ENCODE results near the gene PARD3.
"Not testable (repeated sequence)": the region's sequence is repeated elsewhere in the genome, so short reads cannot be mapped to it uniquely, and the experiment has no call there.

Gene PARD3

GRCh38 chr10:34400075-34400474, 415.0 kb downstream of the PARD3 start:
- no peak for TF ChIP-seq CTCF (conservative IDR thresholded peaks at IDR 0.05)
- no peak overlapping the region for H3K27ac ChIP-seq

- no peak for TF ChIP-seq CTCF (conservative IDR thresholded peaks at IDR 0.05)
- no peak overlapping the region for H3K27ac ChIP-seq
Measured at GRCh38 chr10:34399013-34399412, 416.1 kb downstream of the PARD3 start.

GRCh38 chr10:34397324-34397723, 417.8 kb downstream of the PARD3 start:
- TF ChIP-seq CTCF (conservative IDR thresholded peaks at IDR 0.05), result no peak
- H3K27ac ChIP-seq, result no peak overlapping the region

- H3K27ac ChIP-seq, result no peak overlapping the region
- no peak for TF ChIP-seq CTCF (conservative IDR thresholded peaks at IDR 0.05)
Measured at GRCh38 chr10:34396663-34397062, 418.4 kb downstream of the PARD3 start.

GRCh38 chr10:34392641-34393170, 422.4 kb downstream of the PARD3 start:
- no peak overlapping the region for H3K27ac ChIP-seq
- TF ChIP-seq CTCF (conservative IDR thresholded peaks at IDR 0.05), result no peak

GRCh38 chr10:34391168-34391567, 423.9 kb downstream of the PARD3 start:
- not testable (repeated sequence) for H3K27ac ChIP-seq
- TF ChIP-seq CTCF (conservative IDR thresholded peaks at IDR 0.05), result peak; percentile 47

GRCh38 chr10:34389801-34390200, 425.3 kb downstream of the PARD3 start:
- no peak for TF ChIP-seq CTCF (conservative IDR thresholded peaks at IDR 0.05)
- no peak overlapping the region for H3K27ac ChIP-seq
